ENCODE measurements around the gene SIM2. TPM values are rescaled to one million over a fixed set of nuclear protein-coding genes. Genes with fewer than 3 reads are reported as not detected.

The SIM2 gene
- total RNA-seq, 1 donor from 2014 or later, result 9.2 TPM

- Histone ChIP-seq H3K9ac (ENCODE audit: low read length) (no peak overlapping the region), H3K4me1 (ENCODE audit: insufficient read depth, low read length) (no peaks in the 10 kb centered on the region), H3K79me2 (ENCODE audit: insufficient read depth, low read length) (no peaks in the 10 kb centered on the region), H2AFZ (ENCODE audit: low read depth, low read length) (no peak overlapping the region), H3K27ac (ENCODE audit: low read depth, low read length) (no peak overlapping the region), H3K36me3 (ENCODE audit: insufficient read depth, low read length) (no peaks in the 10 kb centered on the region), H3K4me3 (ENCODE audit: insufficient read depth, low read depth, low read length) (no peak overlapping the region), H3K27me3 (ENCODE audit: insufficient read depth, low read length) (peaks cover 26% of the 10 kb centered on the region), H3K4me2 (ENCODE audit: low read length) (no peak overlapping the region), H4K20me1 (ENCODE audit: insufficient read depth, low read length) (no peaks in the 10 kb centered on the region), H3K9me3 (ENCODE audit: insufficient read depth, low read depth, low read length) (no peaks in the 10 kb centered on the region)
- FAIRE-seq (no peak), DNase-seq (ENCODE audit: low read depth) (no peak)
- Mint-ChIP-seq H3K9me3 (ENCODE audit: unreplicated experiment) (peaks cover 1% of the 10 kb centered on the region), H3K4me3 (ENCODE audit: unreplicated experiment) (no peak overlapping the region), H3K27me3 (ENCODE audit: low read depth, unreplicated experiment) (peaks cover 34% of the 10 kb centered on the region), H3K4me1 (ENCODE audit: low read depth, unreplicated experiment) (no peaks in the 10 kb centered on the region), H3K36me3 (ENCODE audit: low read depth, unreplicated experiment) (peaks cover 9% of the 10 kb centered on the region), H3K27ac (ENCODE audit: unreplicated experiment) (no peak overlapping the region)
- TF ChIP-seq CTCF (IDR thresholded peaks at IDR 0.05; ENCODE audit: insufficient read depth, low read depth, low read length), result no peak
- no peak for TF ChIP-seq EZH2 (IDR thresholded peaks at IDR 0.05; ENCODE audit: insufficient read depth, low read length)
These were observed 20.1 kb downstream of the SIM2 start for GRCh38 chr21:36718951-36719501.

GRCh38 chr21:36719614-36720013 lies 20.7 kb downstream of the SIM2 start:
- Mint-ChIP-seq H3K36me3 (ENCODE audit: low read depth, unreplicated experiment) (peaks cover 9% of the 10 kb centered on the region), H3K9me3 (ENCODE audit: unreplicated experiment) (peaks cover 1% of the 10 kb centered on the region), H3K27me3 (ENCODE audit: low read depth, unreplicated experiment) (peaks cover 28% of the 10 kb centered on the region), H3K4me1 (ENCODE audit: low read depth, unreplicated experiment) (no peaks in the 10 kb centered on the region), H3K27ac (ENCODE audit: unreplicated experiment) (no peak overlapping the region), H3K4me3 (ENCODE audit: unreplicated experiment) (no peak overlapping the region)
- peaks cover 20% of the 10 kb centered on the region for H3K27me3 ChIP-seq (ENCODE audit: insufficient read depth, low read length)
- DNase-seq (ENCODE audit: low read depth) (no peak), FAIRE-seq (no peak)
- no peak overlapping the region for H3K4me2 ChIP-seq (ENCODE audit: low read length)
- H2AFZ ChIP-seq (ENCODE audit: low read depth, low read length), result no peak overlapping the region
- no peak overlapping the region for H3K27ac ChIP-seq (ENCODE audit: low read depth, low read length)
- no peak overlapping the region for H3K4me3 ChIP-seq (ENCODE audit: insufficient read depth, low read depth, low read length)
- no peaks in the 10 kb centered on the region for H3K4me1 ChIP-seq (ENCODE audit: insufficient read depth, low read length)
- H4K20me1 ChIP-seq (ENCODE audit: insufficient read depth, low read length), result no peaks in the 10 kb centered on the region
- TF ChIP-seq EZH2 (IDR thresholded peaks at IDR 0.05; ENCODE audit: insufficient read depth, low read length) (no peak), CTCF (IDR thresholded peaks at IDR 0.05; ENCODE audit: insufficient read depth, low read depth, low read length) (no peak)
- H3K9me3 ChIP-seq (ENCODE audit: insufficient read depth, low read depth, low read length), result no peaks in the 10 kb centered on the region
- H3K36me3 ChIP-seq (ENCODE audit: insufficient read depth, low read length), result no peaks in the 10 kb centered on the region
- H3K9ac ChIP-seq (ENCODE audit: low read length), result no peak overlapping the region
- H3K79me2 ChIP-seq (ENCODE audit: insufficient read depth, low read length), result no peaks in the 10 kb centered on the region

- Mint-ChIP-seq H3K27me3 (ENCODE audit: low read depth, unreplicated experiment) (peaks cover 16% of the 10 kb centered on the region), H3K9me3 (ENCODE audit: unreplicated experiment) (peaks cover 1% of the 10 kb centered on the region), H3K4me1 (ENCODE audit: low read depth, unreplicated experiment) (no peaks in the 10 kb centered on the region), H3K36me3 (ENCODE audit: low read depth, unreplicated experiment) (peaks cover 9% of the 10 kb centered on the region), H3K4me3 (ENCODE audit: unreplicated experiment) (no peak overlapping the region), H3K27ac (ENCODE audit: unreplicated experiment) (no peak overlapping the region)
- peaks cover 5% of the 10 kb centered on the region for H3K27me3 ChIP-seq (ENCODE audit: insufficient read depth, low read length)
- H3K9me3 ChIP-seq (ENCODE audit: insufficient read depth, low read depth, low read length), result no peaks in the 10 kb centered on the region
- FAIRE-seq, result no peak
- no peak overlapping the region for H3K4me2 ChIP-seq (ENCODE audit: low read length)
- H3K36me3 ChIP-seq (ENCODE audit: insufficient read depth, low read length), result no peaks in the 10 kb centered on the region
- no peaks in the 10 kb centered on the region for H4K20me1 ChIP-seq (ENCODE audit: insufficient read depth, low read length)
- no peak overlapping the region for H3K27ac ChIP-seq (ENCODE audit: low read depth, low read length)
- H3K9ac ChIP-seq (ENCODE audit: low read length), result no peak overlapping the region
- no peak for DNase-seq (ENCODE audit: low read depth)
- no peak overlapping the region for H3K4me3 ChIP-seq (ENCODE audit: insufficient read depth, low read depth, low read length)
- no peaks in the 10 kb centered on the region for H3K4me1 ChIP-seq (ENCODE audit: insufficient read depth, low read length)
- no peaks in the 10 kb centered on the region for H3K79me2 ChIP-seq (ENCODE audit: insufficient read depth, low read length)
- no peak overlapping the region for H2AFZ ChIP-seq (ENCODE audit: low read depth, low read length)
- TF ChIP-seq EZH2 (IDR thresholded peaks at IDR 0.05; ENCODE audit: insufficient read depth, low read length) (no peak), CTCF (IDR thresholded peaks at IDR 0.05; ENCODE audit: insufficient read depth, low read depth, low read length) (no peak)
These were observed 22.9 kb downstream of the SIM2 start for GRCh38 chr21:36721817-36722216.

Measured in astrocyte (in vitro differentiated cells and primary cell).